ENCODE results near the gene DLST.

GRCh38 chr14:74846168-74846567 lies 35.5 kb upstream of the DLST start:
- TF ChIP-seq EZH2 (IDR thresholded peaks at IDR 0.05; ENCODE audit: borderline replicate concordance, low read length) (no peak), CTCF (IDR thresholded peaks at IDR 0.05; ENCODE audit: low read length) (no peak)

Measured in OCI-LY1 (cell line).